Hepatocyte (in vitro differentiated cells): ENCODE data around the gene FAM177B. TPM values are rescaled to one million over a fixed set of nuclear protein-coding genes. Genes with fewer than 3 reads are reported as not detected.

Source experiments
- DNase-seq: peaks from one replicate; pipeline ENCODE4 v3.0.0-alpha.2; 2016; ENCODE audit warnings: low spot score
- H2AFZ ChIP-seq: fragments of 200-600 bp; sonication (generic); 2 replicates; pipeline ENCODE4 v1.6.0; 2016; ENCODE audit warnings: antibody characterized with exemption, mild to moderate bottlenecking
- H3K27ac ChIP-seq: fragments of 200-600 bp; sonication (generic); 2 replicates; pipeline ENCODE4 v1.5.1; 2016; ENCODE audit warnings: mild to moderate bottlenecking
- H3K27me3 ChIP-seq: fragments of 200-600 bp; sonication (generic); 2 replicates; pipeline ENCODE4 v1.6.1; 2016
- H3K36me3 ChIP-seq: fragments of 200-600 bp; sonication (generic); replicated peaks from 2 replicates; pipeline ENCODE4 v1.5.1; 2016; ENCODE audit warnings: low read depth; ENCODE audit not compliant: insufficient read depth
- H3K4me1 ChIP-seq: fragments of 200-600 bp; sonication (generic); 2 replicates; pipeline ENCODE4 v1.5.1; 2016; ENCODE audit warnings: mild to moderate bottlenecking, moderate library complexity; ENCODE audit not compliant: insufficient read depth
- H3K4me2 ChIP-seq: fragments of 200-600 bp; sonication (generic); 2 replicates; pipeline ENCODE4 v1.6.0; 2016
- H3K4me3 ChIP-seq: fragments of 200-600 bp; sonication (generic); 2 replicates; pipeline ENCODE4 v1.5.1; 2016; ENCODE audit warnings: mild to moderate bottlenecking
- H3K79me2 ChIP-seq: fragments of 200-600 bp; sonication (generic); 2 replicates; pipeline ENCODE4 v1.6.0; 2017; ENCODE audit warnings: mild to moderate bottlenecking
- H3K9me2 ChIP-seq: fragments of 200-600 bp; sonication (generic); replicated peaks from 2 replicates; pipeline ENCODE4 v1.6.0; 2017; ENCODE audit warnings: mild to moderate bottlenecking; ENCODE audit not compliant: insufficient read depth
- H3K9me3 ChIP-seq: fragments of 200-600 bp; sonication (generic); 2 replicates; pipeline ENCODE4 v1.5.1; 2016; ENCODE audit warnings: low read depth, mild to moderate bottlenecking
- H4K20me1 ChIP-seq: fragments of 200-600 bp; sonication (generic); 2 replicates; pipeline ENCODE4 v1.6.0; 2016; ENCODE audit warnings: mild to moderate bottlenecking; ENCODE audit not compliant: insufficient read depth, poor library complexity, severe bottlenecking
- EZH2 ChIP-seq: fragments of 200-600 bp; sonication (generic); IDR thresholded peaks from 2 replicates; pipeline ENCODE4 v1.6.1; 2016; ENCODE audit warnings: antibody characterized with exemption, mild to moderate bottlenecking, borderline replicate concordance
- EZH2phosphoT487 ChIP-seq: fragments of 200-600 bp; sonication (generic); IDR thresholded peaks from one replicate; pipeline ENCODE4 v1.6.1; 2018; ENCODE audit warnings: antibody characterized with exemption, mild to moderate bottlenecking, low read depth, moderate library complexity; ENCODE audit not compliant: unreplicated experiment, severe bottlenecking
- WGBS: methylation state at CpG from one replicate; pipeline ENCODE4 v1.1.6; 2016; ENCODE audit warnings: low lambda C conversion rate; ENCODE audit errors: missing lambda C conversion rate; 5-methylcytosine and 5-hydroxymethylcytosine counted together
- polyA plus RNA-seq: library from polyadenylated mRNA; unstranded; fragments of >200 nt; fragmentation: Nextera tagmentation; extraction: Ambion mirVana; gene quantifications from 2 replicates; pipeline ENCODE4 v1.2.1, GENCODE V29; 2016
- total RNA-seq: library from RNA; depleted of rRNA; stranded (reverse); fragments of >200 nt; gene quantifications from 2 replicates; pipeline ENCODE4 v1.2.3, GENCODE V29; 2014
- TF ChIP-seq, protein P1 (sequence below): fragments of 200-600 bp; sonication (generic); IDR thresholded peaks from 2 replicates; pipeline ENCODE4 v1.5.1; 2016; ENCODE audit warnings: antibody characterized with exemption, mild to moderate bottlenecking; ENCODE audit not compliant: poor library complexity

Gene FAM177B
- total and polyA plus RNA-seq, 2 experiments from 2014 or later: 0.19 to 1.7 TPM

DNA sequence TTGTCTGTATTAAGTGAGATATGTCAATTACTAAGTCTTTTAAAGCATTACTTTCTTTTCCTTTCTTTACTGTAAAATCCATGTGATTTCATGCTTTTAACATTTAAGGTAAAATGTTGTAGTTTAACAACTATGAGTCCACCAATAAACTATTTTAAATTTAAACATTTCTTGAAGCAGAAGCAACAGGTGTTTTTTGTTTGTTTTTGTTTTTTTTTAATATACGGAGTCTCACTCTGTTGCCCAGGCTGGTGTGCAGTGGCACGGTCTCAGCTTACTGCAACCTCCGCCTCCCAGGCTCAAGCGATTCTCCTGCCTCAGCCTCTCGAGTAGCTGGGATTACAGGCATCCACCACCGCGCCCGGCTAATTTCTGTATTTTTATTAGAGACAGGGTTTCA is 40.3 kb upstream of the FAM177B start:
- Histone ChIP-seq H3K4me1 (no peaks in the 10 kb centered on the region), H3K4me3 (no peak overlapping the region), H3K36me3 (no peaks in the 10 kb centered on the region), H3K27ac (no peak overlapping the region), H3K79me2 (peaks cover 8% of the 10 kb centered on the region), H3K27me3 (no peaks in the 10 kb centered on the region), H2AFZ (no peak overlapping the region), H3K9me3 (no peaks in the 10 kb centered on the region), H3K9me2 (no peaks in the 10 kb centered on the region), H3K4me2 (no peak overlapping the region), H4K20me1 (no peaks in the 10 kb centered on the region)
- DNase-seq: no peak
- TF ChIP-seq EZH2 (no peak), EZH2phosphoT487 (no peak)
- TF ChIP-seq, protein P1, sequence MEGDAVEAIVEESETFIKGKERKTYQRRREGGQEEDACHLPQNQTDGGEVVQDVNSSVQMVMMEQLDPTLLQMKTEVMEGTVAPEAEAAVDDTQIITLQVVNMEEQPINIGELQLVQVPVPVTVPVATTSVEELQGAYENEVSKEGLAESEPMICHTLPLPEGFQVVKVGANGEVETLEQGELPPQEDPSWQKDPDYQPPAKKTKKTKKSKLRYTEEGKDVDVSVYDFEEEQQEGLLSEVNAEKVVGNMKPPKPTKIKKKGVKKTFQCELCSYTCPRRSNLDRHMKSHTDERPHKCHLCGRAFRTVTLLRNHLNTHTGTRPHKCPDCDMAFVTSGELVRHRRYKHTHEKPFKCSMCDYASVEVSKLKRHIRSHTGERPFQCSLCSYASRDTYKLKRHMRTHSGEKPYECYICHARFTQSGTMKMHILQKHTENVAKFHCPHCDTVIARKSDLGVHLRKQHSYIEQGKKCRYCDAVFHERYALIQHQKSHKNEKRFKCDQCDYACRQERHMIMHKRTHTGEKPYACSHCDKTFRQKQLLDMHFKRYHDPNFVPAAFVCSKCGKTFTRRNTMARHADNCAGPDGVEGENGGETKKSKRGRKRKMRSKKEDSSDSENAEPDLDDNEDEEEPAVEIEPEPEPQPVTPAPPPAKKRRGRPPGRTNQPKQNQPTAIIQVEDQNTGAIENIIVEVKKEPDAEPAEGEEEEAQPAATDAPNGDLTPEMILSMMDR: no peak
- 97% methylated on average over 8 of the region's 8 CpGs for WGBS

DNA sequence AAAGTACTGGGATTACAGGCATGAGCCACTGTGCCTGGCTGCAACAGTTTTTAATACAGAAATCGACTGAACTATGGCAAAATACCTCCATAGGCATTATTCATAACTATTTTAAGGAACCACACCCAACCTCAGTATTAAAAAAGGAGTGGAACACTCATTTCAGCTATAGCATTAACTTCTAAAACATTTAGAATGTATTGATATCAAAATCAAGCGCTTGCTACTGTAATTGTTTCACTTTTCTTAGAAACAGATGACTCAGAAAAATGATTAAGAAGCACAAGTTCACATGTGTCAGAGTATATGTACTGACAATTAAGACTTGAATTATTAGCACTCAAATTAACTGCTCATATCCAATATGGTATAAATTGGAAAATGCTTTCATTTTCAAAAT is 39.8 kb upstream of the FAM177B start:
- H3K27ac ChIP-seq: no peak overlapping the region
- H3K9me2 ChIP-seq: no peaks in the 10 kb centered on the region
- peaks cover 8% of the 10 kb centered on the region for H3K79me2 ChIP-seq
- H3K4me1 ChIP-seq: no peaks in the 10 kb centered on the region
- H2AFZ ChIP-seq: no peak overlapping the region
- WGBS: 99% methylated on average over 2 of the region's 2 CpGs
- no peaks in the 10 kb centered on the region for H4K20me1 ChIP-seq
- TF ChIP-seq, protein P1: no peak
- TF ChIP-seq EZH2 (no peak), EZH2phosphoT487 (no peak)
- H3K4me3 ChIP-seq: no peak overlapping the region
- DNase-seq: no peak
- H3K36me3 ChIP-seq: no peaks in the 10 kb centered on the region
- no peaks in the 10 kb centered on the region for H3K27me3 ChIP-seq
- no peak overlapping the region for H3K4me2 ChIP-seq
- no peaks in the 10 kb centered on the region for H3K9me3 ChIP-seq

DNA sequence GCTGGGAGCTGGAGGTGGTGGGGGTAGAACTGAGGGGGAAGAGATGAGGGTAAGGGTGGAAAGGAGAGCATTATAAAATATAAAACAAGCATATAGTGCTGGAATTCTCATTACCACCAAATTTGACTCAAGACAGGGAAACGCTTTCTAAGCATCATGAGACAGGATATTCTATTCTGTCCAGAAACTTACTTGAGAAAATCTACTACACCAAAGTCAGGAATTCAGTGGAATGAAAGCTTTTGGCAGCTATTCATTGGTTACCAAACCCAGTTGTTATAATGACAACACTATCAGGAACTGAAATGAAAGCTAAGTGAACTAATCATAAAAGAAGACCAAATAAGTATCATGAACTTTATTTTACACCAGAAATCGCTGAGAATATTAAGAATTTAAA is 39.2 kb upstream of the FAM177B start:
- Histone ChIP-seq H3K4me2 (no peak overlapping the region), H3K27me3 (no peaks in the 10 kb centered on the region), H3K4me1 (no peaks in the 10 kb centered on the region), H3K36me3 (no peaks in the 10 kb centered on the region), H3K9me3 (no peaks in the 10 kb centered on the region), H2AFZ (no peak overlapping the region), H3K4me3 (no peak overlapping the region), H3K79me2 (peaks cover 8% of the 10 kb centered on the region), H4K20me1 (no peaks in the 10 kb centered on the region), H3K9me2 (no peaks in the 10 kb centered on the region), H3K27ac (no peak overlapping the region)
- DNase-seq: no peak
- 87% methylated on average over 2 of the region's 2 CpGs for WGBS
- TF ChIP-seq EZH2 (no peak), EZH2phosphoT487 (no peak)
- TF ChIP-seq, protein P1: no peak

DNA sequence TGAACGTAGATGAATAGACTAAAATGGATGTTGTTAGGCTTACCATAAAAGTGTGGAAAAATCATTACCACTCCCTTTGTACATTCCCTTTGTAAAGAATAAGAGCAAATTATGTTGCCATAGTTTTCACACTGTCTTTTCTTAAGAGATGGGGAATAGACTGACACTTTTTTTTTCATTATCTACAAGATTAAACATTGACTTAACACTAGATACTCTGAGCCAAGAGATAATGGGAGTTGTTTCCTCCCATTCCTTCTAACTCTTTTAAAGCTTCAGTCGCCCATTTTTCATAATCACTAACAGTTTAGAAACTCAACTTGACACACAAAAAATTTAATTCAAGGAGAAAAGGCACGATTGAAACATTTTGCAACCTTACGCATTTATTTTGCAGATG is 34.8 kb upstream of the FAM177B start:
- Histone ChIP-seq H3K9me2 (no peaks in the 10 kb centered on the region), H3K4me2 (no peak overlapping the region)
- WGBS: 77% methylated on average over 4 of the region's 4 CpGs

More for the DNA sequence above, 34.8 kb upstream of the FAM177B start:
- H4K20me1 ChIP-seq: no peaks in the 10 kb centered on the region
- no peak overlapping the region for H3K4me3 ChIP-seq
- no peaks in the 10 kb centered on the region for H3K27me3 ChIP-seq
- no peak for DNase-seq
- H3K27ac ChIP-seq: no peak overlapping the region
- no peak for TF ChIP-seq EZH2phosphoT487
- TF ChIP-seq, protein P1: no peak
- no peak for TF ChIP-seq EZH2
- no peak overlapping the region for H2AFZ ChIP-seq
- no peaks in the 10 kb centered on the region for H3K4me1 ChIP-seq
- no peaks in the 10 kb centered on the region for H3K36me3 ChIP-seq
- no peaks in the 10 kb centered on the region for H3K9me3 ChIP-seq
- H3K79me2 ChIP-seq: peaks cover 47% of the 10 kb centered on the region
